ENCODE results near the gene LDLRAD1. TPM values are rescaled to one million over a fixed set of nuclear protein-coding genes. Genes with fewer than 3 reads are reported as not detected.

LDLRAD1 gene
- total RNA-seq, 1 experiment from 2014 or later, result 0.30 TPM

DNA sequence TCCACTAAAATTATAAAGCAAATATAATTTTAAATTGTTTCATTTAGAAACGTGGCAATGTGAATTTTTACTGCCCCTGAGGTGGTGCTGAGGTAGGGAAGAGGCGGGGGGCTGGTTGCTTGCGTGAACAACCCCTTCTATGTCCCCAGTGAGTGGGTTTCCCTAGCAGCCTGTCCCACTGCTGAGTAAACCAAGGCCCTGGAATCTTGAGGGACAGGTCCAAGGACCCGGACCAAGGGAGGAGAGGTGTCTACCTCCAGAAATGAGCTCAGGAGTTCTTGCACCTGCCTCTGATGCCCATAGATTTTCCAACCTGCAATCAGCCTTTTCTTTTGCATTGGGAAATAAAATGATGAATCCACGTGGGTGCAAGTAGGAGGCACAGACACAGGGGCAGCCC lies 649 bp upstream of the LDLRAD1 start:
- no TSS peak for BruUV-seq (replicated peaks)
- no peak for TF ChIP-seq SRF (IDR thresholded peaks at IDR 0.05; ENCODE audit: low read depth)
- TF ChIP-seq, protein P1, sequence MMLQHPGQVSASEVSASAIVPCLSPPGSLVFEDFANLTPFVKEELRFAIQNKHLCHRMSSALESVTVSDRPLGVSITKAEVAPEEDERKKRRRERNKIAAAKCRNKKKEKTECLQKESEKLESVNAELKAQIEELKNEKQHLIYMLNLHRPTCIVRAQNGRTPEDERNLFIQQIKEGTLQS (IDR thresholded peaks at IDR 0.05), result no peak
- no peak for TF ChIP-seq CBX3 (IDR thresholded peaks at IDR 0.05; ENCODE audit: low read depth)
- no peak for TF ChIP-seq TCF7L2 (IDR thresholded peaks at IDR 0.05; ENCODE audit: borderline replicate concordance, extremely low read depth, insufficient read depth, insufficient read length)
- no peak for TF ChIP-seq YY1 (IDR thresholded peaks at IDR 0.05; ENCODE audit: extremely low read depth, insufficient replicate concordance, low read depth, low read length)
- no peak for TF ChIP-seq REST (IDR thresholded peaks at IDR 0.05; ENCODE audit: low read depth)
- no peak for TF ChIP-seq ZNF274 (IDR thresholded peaks at IDR 0.05; ENCODE audit: low read depth, low read length)
- POLR2A ChIA-PET, result interaction anchor here (0.7 to 1.5 kb wide), 2 partner anchors 34 to 73 kb away, joined by 3 read pairs; partner anchors contain the start of genes IFT25, TCEANC2 and TMEM59
- Histone ChIP-seq H3K27ac (ENCODE audit: low read depth, low read length) (no peak overlapping the region), H3K4me1 (ENCODE audit: control insufficient read depth in 1 of 2, insufficient read depth in 2 of 2, low read length in 2 of 2) (peaks cover 36 to 41% of the 10 kb centered on the region in 2 experiments), H3K9me2 (ENCODE audit: insufficient read depth) (no peaks in the 10 kb centered on the region), H2AFZ (ENCODE audit: low read depth, low read length, poor library complexity, severe bottlenecking) (peak overlapping the region; percentile 40), H3K27me3 (ENCODE audit: insufficient read depth, low read length) (no peaks in the 10 kb centered on the region), H3K4me2 (ENCODE audit: low read length) (no peak overlapping the region), H3K9ac (ENCODE audit: low read length) (no peak overlapping the region), H3K9me3 (ENCODE audit: control insufficient read depth in 1 of 2, insufficient read depth in 1 of 2, low read depth in 1 of 2, low read length in 2 of 2) (no peaks in the 10 kb centered on the region), H3K4me3 (replicated peaks in 1 of 2; ENCODE audit: low read depth in 1 of 2, low read length in 2 of 2) (no peak overlapping the region), H4K20me1 (ENCODE audit: insufficient read depth) (no peaks in the 10 kb centered on the region), H3K36me3 (ENCODE audit: control insufficient read depth in 1 of 2, insufficient read depth in 2 of 2, low read length in 2 of 2) (no peaks in the 10 kb centered on the region), H3K79me2 (ENCODE audit: insufficient read depth, low read length) (no peaks in the 10 kb centered on the region)
- DNase-seq (ENCODE audit: low read depth, low spot score), result no peak
- intact Hi-C loops (cut with micrococcal nuclease), result no loop called here
- RAD21 ChIA-PET (ENCODE audit: low non-redundant PET in 1 of 2, low total read pairs in 2 of 2, uncharacterized antibody in 2 of 2, unreplicated experiment in 2 of 2), result no interaction called here
- no peak for ATAC-seq
- CTCF ChIA-PET, result no interaction called here

Data from HCT116 (cell line).